ENCODE results near the gene DNTT.

DNA sequence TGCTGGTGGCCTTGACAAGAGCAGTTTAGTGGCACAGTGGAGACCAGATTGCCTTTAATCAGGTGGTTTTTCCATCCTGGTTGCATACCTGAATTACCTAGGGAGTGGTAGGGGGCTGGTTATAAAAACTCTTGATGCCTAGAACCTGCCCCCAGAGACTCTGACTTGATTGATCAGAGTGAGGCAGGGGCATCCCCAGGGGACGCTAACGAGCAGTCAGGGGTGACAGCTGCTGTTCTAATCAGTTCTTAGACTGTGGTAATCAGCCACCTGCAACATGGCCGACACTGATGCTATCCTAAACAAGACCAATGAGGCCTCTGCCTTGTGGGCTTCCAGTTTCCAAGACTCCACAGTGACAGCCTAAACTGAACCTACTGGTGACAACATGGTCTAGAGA is 56.5 kb downstream of the DNTT start:
- TF ChIP-seq CTCF (IDR thresholded peaks at IDR 0.05 in 4 of 5, conservative IDR thresholded peaks at IDR 0.05 in 1 of 5) (no peak), POLR2A (IDR thresholded peaks at IDR 0.05) (no peak)
